Uterus (tissue), 4 donors: Measurements from ENCODE around the gene SIVA1. TPM values are rescaled to one million over a fixed set of nuclear protein-coding genes. Genes with fewer than 3 reads are reported as not detected.

Experiments used
- DNase-seq, 2 donors: peaks; one replicate each; pipeline ENCODE4 v3.0.0-alpha.2; 2019 to 2020
- H3K27ac ChIP-seq, 2 donors: fragments of 200-600 bp; sonication (generic); 1 replicate in 1 of 2; 2 replicates in 1 of 2; pipeline ENCODE4 v1.5.1; 2016 to 2018
- H3K27me3 ChIP-seq, 2 donors: fragments of 200-600 bp; sonication (generic); one replicate each; pipeline ENCODE4 v1.5.1; 2018 to 2019; ENCODE audit warnings: control low read depth in 1 of 2
- H3K36me3 ChIP-seq, 2 donors: fragments of 200-600 bp; sonication (generic); one replicate each; pipeline ENCODE4 v1.5.1; 2019; ENCODE audit warnings: control low read depth in 1 of 2
- H3K4me1 ChIP-seq, 2 donors: fragments of 200-600 bp; sonication (generic); one replicate each; pipeline ENCODE4 v1.5.1; 2018 to 2019; ENCODE audit warnings: control low read depth in 1 of 2
- H3K4me3 ChIP-seq, 2 donors: fragments of 200-600 bp; sonication (generic); 1 replicate in 1 of 2; 2 replicates in 1 of 2; pipeline ENCODE4 v1.5.1; 2018 to 2019; ENCODE audit warnings: mild to moderate bottlenecking in 1 of 2
- H3K9me3 ChIP-seq, 2 donors: fragments of 200-600 bp; sonication (generic); one replicate each; pipeline ENCODE4 v1.5.1; 2019; ENCODE audit warnings: control low read depth in 1 of 2
- CTCF ChIP-seq, 4 experiments: fragments of 200-600 bp in 2 of 4; fragments of 450-650 bp in 2 of 4; sonication (generic) in 2 of 4; IDR thresholded peaks; one replicate each; pipeline ENCODE4 v1.5.1; 2016 to 2019; ENCODE audit warnings: antibody characterized with exemption in 4 of 4, mild to moderate bottlenecking in 2 of 4, moderate library complexity in 1 of 4
- POLR2A ChIP-seq, 2 donors: fragments of 450-650 bp; IDR thresholded peaks; one replicate each; pipeline ENCODE4 v1.6.1; 2016; ENCODE audit warnings: antibody characterized with exemption in 2 of 2, mild to moderate bottlenecking in 1 of 2, moderate library complexity in 1 of 2
- intact Hi-C: fragments of 100-400 bp; cut with DNase I; formaldehyde crosslinking; loops from one replicate; pipeline ENCODE4 v1.15.1; 2023; ENCODE audit warnings: low total_unique reads
- total RNA-seq, 4 donors: library from RNA; depleted of rRNA in 3 of 4; stranded (reverse); fragments of >200 nt in 3 of 4; gene quantifications; one replicate each; pipeline versions ENCODE4 v1.1.0 to v1.2.4, GENCODE V29; 2014 to 2023
- donor health status: DM: yes; HTN: yes; CAD: no.

SIVA1 gene
- total RNA-seq, 4 donors from 2014 or later, result 79.4 to 366 (median 239) TPM

GRCh38 chr14:104804481-104805325 is 51.8 kb downstream of the SIVA1 start:
- H3K4me1 ChIP-seq, result peaks cover 0 to 10% of the 10 kb centered on the region in 2 donors
- no peaks in the 10 kb centered on the region for H3K9me3 ChIP-seq
- intact Hi-C loops, result no loop called here
- H3K27me3 ChIP-seq, result no peaks in the 10 kb centered on the region
- TF ChIP-seq POLR2A (IDR thresholded peaks at IDR 0.05), result no peak
- TF ChIP-seq CTCF (IDR thresholded peaks at IDR 0.05), result no peak
- peak overlapping the region in 1 of 2 donors; percentile 25 for H3K27ac ChIP-seq
- DNase-seq, result no peak
- H3K36me3 ChIP-seq, result no peaks in the 10 kb centered on the region
- no peak overlapping the region for H3K4me3 ChIP-seq

- Histone ChIP-seq H3K4me1 (peaks cover 0 to 10% of the 10 kb centered on the region in 2 donors), H3K36me3 (no peaks in the 10 kb centered on the region), H3K9me3 (no peaks in the 10 kb centered on the region), H3K27me3 (no peaks in the 10 kb centered on the region), H3K4me3 (no peak overlapping the region), H3K27ac (peak overlapping the region in 1 of 2 donors; percentile 25)
- DNase-seq, result peak in 1 of 2 donors; percentile 55
- intact Hi-C loops, result no loop called here
- TF ChIP-seq CTCF (IDR thresholded peaks at IDR 0.05) (no peak), POLR2A (IDR thresholded peaks at IDR 0.05) (no peak)
Measured at GRCh38 chr14:104805326-104805678, 52.4 kb downstream of the SIVA1 start.

- Histone ChIP-seq H3K9me3 (no peaks in the 10 kb centered on the region), H3K36me3 (no peaks in the 10 kb centered on the region), H3K4me3 (no peak overlapping the region), H3K27ac (peak overlapping the region in 1 of 2 donors; percentile 25), H3K27me3 (no peaks in the 10 kb centered on the region), H3K4me1 (peaks cover 0 to 8% of the 10 kb centered on the region in 2 donors)
- intact Hi-C loops, result no loop called here
- TF ChIP-seq CTCF (IDR thresholded peaks at IDR 0.05) (no peak), POLR2A (IDR thresholded peaks at IDR 0.05) (no peak)
- DNase-seq, result no peak
Measured at GRCh38 chr14:104805941-104806624, 53.1 kb downstream of the SIVA1 start.

- intact Hi-C loops, result no loop called here
- H3K36me3 ChIP-seq, result no peaks in the 10 kb centered on the region
- peaks cover 0 to under 1% of the 10 kb centered on the region in 2 donors for H3K4me1 ChIP-seq
- H3K4me3 ChIP-seq, result no peak overlapping the region
- no peak for DNase-seq
- no peaks in the 10 kb centered on the region for H3K9me3 ChIP-seq
- TF ChIP-seq POLR2A (IDR thresholded peaks at IDR 0.05), result no peak
- TF ChIP-seq CTCF (IDR thresholded peaks at IDR 0.05), result no peak
- H3K27me3 ChIP-seq, result no peaks in the 10 kb centered on the region
- no peak overlapping the region for H3K27ac ChIP-seq
Measured at GRCh38 chr14:104806625-104807465, 53.9 kb downstream of the SIVA1 start.
